ENCODE data around the gene SPAG6.

SPAG6 gene

DNA sequence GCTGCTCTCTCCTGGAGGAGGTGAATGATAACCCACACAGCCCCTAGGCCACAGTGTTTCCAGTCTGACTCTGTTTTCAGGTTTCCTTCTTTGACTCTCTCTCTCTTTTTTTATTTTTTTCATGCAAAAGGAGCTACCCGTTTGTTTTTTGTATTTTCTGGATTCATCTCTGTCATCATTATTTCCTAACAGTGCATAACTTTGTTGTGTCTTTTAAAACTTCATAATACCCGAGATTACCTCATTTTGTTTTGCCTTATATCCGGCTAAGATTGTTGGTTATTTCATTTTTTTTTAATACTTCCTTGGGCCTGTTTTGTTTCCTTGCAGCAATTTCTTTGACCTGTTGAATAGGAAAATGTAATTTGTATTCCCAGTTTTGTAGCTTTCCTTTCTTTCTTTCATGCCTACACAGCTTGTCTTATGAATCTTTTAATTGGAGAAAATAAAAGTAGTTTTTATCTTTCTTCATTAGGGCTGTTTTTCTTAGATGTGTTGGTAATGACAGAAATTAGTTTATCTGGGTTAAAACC lies 72.5 kb downstream of the SPAG6 start:
- H3K36me3 Mint-ChIP-seq = no peaks in the 10 kb centered on the region
- DNase-seq (ENCODE audit: low spot score in 2 of 2) = no peak
- H3K4me1 Mint-ChIP-seq = no peaks in the 10 kb centered on the region
- H3K9me3 Mint-ChIP-seq = no peaks in the 10 kb centered on the region
- no peak overlapping the region for H3K27ac Mint-ChIP-seq
- H3K4me3 Mint-ChIP-seq = no peak overlapping the region
- ATAC-seq = no peak

DNA sequence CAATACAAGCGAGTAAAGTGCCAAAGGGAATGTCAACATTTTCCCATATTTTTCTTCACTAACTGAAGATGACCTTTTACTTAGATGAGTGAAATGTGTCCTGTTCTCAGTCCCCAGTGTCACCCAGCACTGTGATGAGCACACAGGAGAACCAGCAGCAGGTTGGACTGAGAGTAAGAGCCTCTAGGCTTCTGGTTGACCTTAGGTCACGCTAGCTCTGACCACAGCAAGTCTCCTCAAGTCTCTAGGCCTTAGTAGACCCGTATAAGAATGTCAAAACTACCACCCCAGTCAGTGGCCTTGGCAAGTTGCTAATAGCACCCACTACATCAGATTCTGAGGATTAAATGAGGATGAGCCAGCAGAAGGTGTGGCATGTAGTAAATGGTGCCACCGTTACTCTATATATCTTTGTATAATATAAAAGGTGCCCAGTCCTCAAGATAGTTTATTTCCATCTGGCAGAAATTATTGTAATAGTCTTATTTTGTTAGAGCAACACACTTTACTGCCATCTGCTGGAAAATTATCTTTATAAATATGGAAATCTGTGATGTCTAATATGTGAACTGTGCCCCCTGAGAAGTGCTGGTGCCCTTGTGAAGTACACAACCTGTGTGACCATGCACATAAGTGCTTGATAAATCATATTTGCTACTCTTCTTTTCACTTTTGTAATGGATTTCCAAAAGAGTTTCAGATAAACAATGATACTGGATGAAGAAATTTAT lies 75.7 kb downstream of the SPAG6 start:
- DNase-seq (ENCODE audit: low spot score in 2 of 2) (no peak), ATAC-seq (no peak)
- H3K36me3 Mint-ChIP-seq = no peaks in the 10 kb centered on the region
- H3K27ac Mint-ChIP-seq = no peak overlapping the region
- no peaks in the 10 kb centered on the region for H3K4me1 Mint-ChIP-seq
- H3K4me3 Mint-ChIP-seq = no peak overlapping the region
- H3K9me3 Mint-ChIP-seq = no peaks in the 10 kb centered on the region

DNA sequence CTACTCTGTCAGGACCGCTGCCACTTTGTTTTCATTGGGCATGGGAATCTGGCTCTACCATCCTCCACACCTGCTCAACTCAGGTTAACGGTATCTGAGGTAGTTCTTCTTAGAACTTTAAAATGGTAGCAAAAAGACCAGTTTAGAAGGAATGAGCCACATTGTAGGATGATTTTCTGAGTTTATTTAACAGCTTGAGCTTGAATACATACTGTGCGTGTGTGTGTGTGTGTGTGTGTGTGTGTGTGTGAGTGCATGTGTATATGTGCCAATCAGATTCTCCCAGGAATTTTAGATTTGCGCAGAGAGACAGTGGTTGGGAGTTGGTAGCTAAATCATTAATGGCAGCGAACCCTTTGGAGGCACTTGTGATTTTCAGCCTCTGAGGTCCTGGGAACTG lies 81.4 kb downstream of the SPAG6 start:
- Mint-ChIP-seq H3K36me3 (no peaks in the 10 kb centered on the region), H3K9me3 (no peaks in the 10 kb centered on the region), H3K27ac (no peak overlapping the region), H3K4me3 (no peak overlapping the region), H3K4me1 (peaks cover 20% of the 10 kb centered on the region)
- ATAC-seq (no peak), DNase-seq (ENCODE audit: low spot score in 2 of 2) (no peak)

DNA sequence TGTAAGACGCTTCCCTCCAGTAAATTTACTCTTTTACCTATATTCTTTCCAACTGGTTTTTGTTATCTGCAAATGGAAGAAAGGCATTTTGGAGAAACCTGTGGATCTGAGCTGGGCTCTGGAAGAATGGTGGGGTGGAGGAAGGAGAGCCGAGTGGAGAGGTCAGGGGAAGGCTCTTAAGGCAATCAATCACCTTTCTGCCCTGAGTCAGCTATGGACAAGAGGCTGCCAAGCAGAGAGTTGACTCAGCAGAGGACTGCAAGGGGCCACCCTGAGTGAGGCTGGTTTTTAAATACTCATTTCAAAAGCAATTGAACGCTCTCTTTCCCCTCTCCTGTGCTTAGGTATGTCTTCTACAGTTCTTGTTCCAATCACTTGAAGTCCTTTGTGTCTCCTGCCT lies 81.8 kb downstream of the SPAG6 start:
- DNase-seq (ENCODE audit: low spot score in 2 of 2) = no peak
- peak; percentile 96 for ATAC-seq

DNA sequence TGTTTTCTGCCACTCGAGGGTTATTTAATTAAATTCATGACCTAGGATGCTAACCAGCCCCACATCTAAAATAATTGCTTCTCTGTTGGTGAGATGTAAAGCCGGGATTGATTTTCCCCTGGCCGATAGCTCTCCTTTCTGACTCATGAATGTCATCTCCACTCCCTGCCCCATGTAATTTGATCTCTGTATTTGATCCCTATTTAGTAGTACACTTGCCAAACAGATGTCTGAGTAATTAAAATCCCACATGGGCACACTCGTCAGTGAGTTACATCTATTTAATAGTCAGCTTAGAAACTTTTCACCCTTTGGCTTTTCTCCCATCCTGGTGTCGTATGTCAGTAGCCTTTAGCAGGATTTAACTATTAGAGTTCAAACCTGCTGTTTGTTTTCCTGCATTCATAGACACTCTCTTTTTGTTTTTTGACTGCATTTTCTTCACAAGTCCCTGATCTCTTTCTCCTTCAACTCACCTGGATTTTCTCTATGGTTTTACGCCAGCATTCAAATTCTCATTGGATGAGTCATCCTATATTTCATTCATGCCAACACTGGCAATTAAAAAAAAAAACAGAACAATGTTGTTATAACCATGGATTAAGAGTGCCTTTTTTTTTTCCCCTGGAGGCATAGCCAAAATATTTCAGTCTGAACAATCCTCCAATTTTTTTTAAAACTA lies 82.7 kb downstream of the SPAG6 start:
- H3K4me1 Mint-ChIP-seq = peaks cover 20% of the 10 kb centered on the region
- no peak overlapping the region for H3K4me3 Mint-ChIP-seq
- no peaks in the 10 kb centered on the region for H3K36me3 Mint-ChIP-seq
- H3K27ac Mint-ChIP-seq = no peak overlapping the region
- ATAC-seq (no peak), DNase-seq (ENCODE audit: low spot score in 2 of 2) (no peak)
- H3K9me3 Mint-ChIP-seq = no peaks in the 10 kb centered on the region

More for the DNA sequence above, 81.8 kb downstream of the SPAG6 start:
- Mint-ChIP-seq H3K9me3 (no peaks in the 10 kb centered on the region), H3K4me3 (no peak overlapping the region), H3K4me1 (peaks cover 20% of the 10 kb centered on the region), H3K27ac (no peak overlapping the region), H3K36me3 (no peaks in the 10 kb centered on the region)

DNA sequence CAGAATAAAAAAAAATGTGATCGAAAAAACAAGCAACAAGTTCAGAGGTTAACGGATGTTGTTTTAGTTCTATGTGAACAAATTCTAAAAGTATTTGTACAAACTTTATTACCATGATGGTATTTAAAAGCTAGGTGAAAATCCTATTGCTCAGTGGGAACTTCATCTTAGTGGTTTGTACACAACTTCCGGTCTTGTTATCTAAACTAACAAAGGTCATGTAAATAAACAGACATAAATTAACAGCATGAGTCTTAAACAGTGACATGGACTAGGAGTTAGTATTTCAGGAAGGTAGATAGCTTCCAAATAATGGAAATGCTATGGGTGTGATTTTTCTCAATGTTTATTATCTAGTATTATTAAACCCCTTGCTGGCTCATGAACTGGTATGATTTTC lies 83.8 kb downstream of the SPAG6 start:
- Mint-ChIP-seq H3K9me3 (no peaks in the 10 kb centered on the region), H3K36me3 (no peaks in the 10 kb centered on the region), H3K4me3 (no peak overlapping the region), H3K27ac (no peak overlapping the region), H3K4me1 (peaks cover 26% of the 10 kb centered on the region)
- DNase-seq (ENCODE audit: low spot score in 2 of 2) = no peak
- ATAC-seq = no peak

DNA sequence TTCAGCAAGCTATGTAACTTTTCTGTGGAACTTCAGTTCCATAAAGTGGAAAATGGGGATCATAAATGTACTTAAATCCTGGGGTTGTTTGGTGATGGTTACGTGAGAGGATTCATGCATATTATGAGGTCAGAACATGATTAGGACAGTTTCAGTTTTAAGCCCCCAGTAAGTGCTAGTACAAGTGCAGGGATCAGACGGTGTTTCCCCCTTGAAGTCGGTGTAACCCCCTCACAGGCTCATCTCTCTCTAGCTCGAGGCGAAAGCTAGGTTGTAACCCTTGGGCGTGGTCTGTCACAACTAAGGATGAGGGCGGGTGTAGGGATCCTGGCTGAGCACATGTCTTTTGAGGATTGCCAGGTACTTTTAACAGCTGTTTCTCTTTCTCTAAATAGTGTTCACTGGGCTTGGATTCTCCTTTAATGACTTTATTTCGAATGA lies 84.7 kb downstream of the SPAG6 start:
- Mint-ChIP-seq H3K36me3 (no peaks in the 10 kb centered on the region), H3K4me3 (no peak overlapping the region), H3K27ac (no peak overlapping the region), H3K4me1 (peaks cover 35% of the 10 kb centered on the region), H3K9me3 (no peaks in the 10 kb centered on the region)
- no peak for DNase-seq (ENCODE audit: low spot score in 2 of 2)
- peak; percentile 19 for ATAC-seq

DNA sequence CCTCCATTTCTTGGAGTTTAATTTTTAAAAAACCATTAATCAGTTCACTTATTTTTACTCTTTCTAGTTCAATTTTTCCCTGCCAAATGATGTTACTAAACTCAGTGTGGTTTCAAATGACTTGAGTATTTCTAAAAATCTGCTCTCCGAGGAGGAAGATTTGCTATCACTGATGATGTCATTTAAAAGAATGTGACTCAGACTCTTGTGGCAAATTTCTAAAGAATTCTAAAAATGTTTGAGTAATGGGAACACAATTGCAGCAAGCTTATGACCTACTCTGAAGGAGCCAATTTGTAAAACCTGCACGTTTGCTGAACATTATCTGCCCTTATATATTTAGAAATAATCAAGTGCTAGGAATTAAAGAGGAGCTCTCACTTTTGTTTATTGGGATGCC lies 88.6 kb downstream of the SPAG6 start:
- Mint-ChIP-seq H3K4me3 (peak overlapping the region; percentile 35), H3K27ac (no peak overlapping the region)
- peak; percentile 17 for ATAC-seq

DNA sequence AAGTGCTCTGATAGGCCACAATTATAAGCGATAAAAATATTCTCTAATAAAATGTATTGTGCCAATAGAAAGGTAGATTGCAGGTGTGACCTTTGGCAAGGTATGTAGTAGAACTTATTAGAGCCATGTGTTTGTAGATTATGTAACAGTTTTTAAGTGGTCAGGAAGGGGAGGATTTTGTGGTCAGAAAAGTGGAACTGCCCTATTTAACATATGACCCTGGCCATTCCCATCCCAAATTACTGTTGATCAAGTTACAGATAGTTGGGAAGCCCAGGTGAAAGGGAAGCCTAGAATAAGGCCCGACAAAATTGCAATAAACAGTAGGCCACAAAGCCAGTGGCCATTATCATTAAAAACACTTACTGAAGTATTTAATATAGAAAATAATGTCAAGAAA lies 89.2 kb downstream of the SPAG6 start:
- H3K36me3 Mint-ChIP-seq = peaks cover 12% of the 10 kb centered on the region
- H3K27ac Mint-ChIP-seq = no peak overlapping the region
- H3K4me3 Mint-ChIP-seq = no peak overlapping the region
- no peak for DNase-seq (ENCODE audit: low spot score in 2 of 2)
- H3K4me1 Mint-ChIP-seq = peaks cover 50% of the 10 kb centered on the region
- no peak for ATAC-seq
- H3K9me3 Mint-ChIP-seq = peaks cover 4% of the 10 kb centered on the region

More for the DNA sequence above, 88.6 kb downstream of the SPAG6 start:
- peaks cover 12% of the 10 kb centered on the region for H3K36me3 Mint-ChIP-seq
- no peak for DNase-seq (ENCODE audit: low spot score in 2 of 2)
- peaks cover 4% of the 10 kb centered on the region for H3K9me3 Mint-ChIP-seq
- H3K4me1 Mint-ChIP-seq = peaks cover 50% of the 10 kb centered on the region

DNA sequence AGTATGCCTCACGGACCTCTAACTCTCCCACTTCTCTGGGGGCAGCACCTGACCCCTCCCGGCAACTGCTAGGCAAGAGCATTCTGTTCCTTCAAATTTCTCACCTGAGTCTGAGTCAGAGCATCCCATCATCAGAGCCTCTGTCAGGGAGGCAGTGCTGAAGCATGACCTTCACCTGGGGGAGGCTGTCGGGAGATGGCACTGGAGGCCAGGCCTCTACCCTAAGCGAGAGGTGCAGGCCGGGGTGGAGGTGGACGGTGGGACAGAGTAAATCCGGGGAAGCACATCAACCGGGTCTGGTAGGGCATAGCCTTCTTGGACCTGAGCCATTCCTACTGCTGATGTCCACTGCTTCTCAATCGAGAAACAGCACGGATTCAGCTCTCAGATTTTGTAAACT lies 90.4 kb downstream of the SPAG6 start:
- Mint-ChIP-seq H3K4me3 (peak overlapping the region; percentile 85), H3K4me1 (peaks cover 49% of the 10 kb centered on the region), H3K27ac (no peak overlapping the region), H3K36me3 (peaks cover 12% of the 10 kb centered on the region), H3K9me3 (peaks cover 4% of the 10 kb centered on the region)
- no peak for ATAC-seq
- no peak for DNase-seq (ENCODE audit: low spot score in 2 of 2)

DNA sequence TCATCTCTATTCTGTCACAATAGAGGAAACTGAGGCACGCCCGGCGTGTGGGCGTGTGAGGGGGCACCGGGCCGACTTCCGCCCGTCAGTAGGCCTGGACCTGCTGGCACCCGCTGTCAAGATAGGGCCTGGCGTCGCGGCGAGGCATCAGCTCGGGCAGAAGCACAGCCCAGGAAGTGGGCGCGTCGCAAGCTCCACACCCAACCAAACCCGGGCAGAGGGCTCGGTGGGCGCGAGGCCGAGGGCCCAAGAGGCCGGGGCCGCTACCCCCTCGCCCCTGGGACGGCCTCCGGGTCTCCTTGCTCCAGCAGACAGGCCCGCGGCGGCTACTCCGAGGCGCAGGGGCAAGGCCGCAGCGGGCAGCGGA lies 91.2 kb downstream of the SPAG6 start:
- ATAC-seq (peak; percentile 73), DNase-seq (ENCODE audit: low spot score in 2 of 2) (no peak)
- Mint-ChIP-seq H3K4me3 (peak overlapping the region; percentile 85), H3K27ac (peak overlapping the region; percentile 97), H3K36me3 (peaks cover 12% of the 10 kb centered on the region), H3K4me1 (peaks cover 49% of the 10 kb centered on the region), H3K9me3 (peaks cover 4% of the 10 kb centered on the region)

DNA sequence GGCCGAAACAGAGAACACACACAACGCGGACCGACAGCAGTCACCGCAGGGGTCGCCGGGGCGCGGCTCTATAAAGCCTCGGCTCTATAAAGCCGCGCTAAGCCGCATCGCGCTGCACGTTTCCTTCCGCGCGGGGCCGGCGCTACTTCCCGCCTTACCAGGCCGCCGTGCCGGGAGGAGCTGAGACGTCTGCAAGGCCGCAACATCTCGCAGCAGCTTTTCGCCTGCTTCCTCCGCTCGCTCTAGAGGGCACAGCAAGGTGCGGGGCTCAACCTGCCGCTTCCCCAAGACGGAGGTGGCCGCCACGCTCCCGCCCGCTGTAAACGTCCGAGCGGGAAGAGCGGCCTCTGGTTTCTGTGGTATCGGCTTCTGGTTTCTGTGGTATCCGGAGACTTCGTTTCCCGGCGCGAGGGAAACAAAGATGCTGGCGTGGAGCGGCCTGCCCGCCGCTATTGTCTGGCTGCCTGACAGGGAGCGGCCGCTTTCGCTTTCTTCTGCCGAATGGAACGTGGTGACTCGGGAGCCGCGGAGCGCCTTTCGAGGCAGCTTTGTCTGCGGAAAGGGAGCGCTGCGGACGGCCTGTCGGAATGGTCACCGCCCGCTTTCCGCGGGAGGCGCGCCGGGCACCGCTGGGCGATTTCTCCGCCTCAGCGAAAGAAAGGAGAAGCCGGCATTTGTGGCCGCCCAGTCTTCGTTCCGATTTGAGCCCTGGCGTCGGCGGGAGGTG lies 91.8 kb downstream of the SPAG6 start:
- Mint-ChIP-seq H3K4me3 (peak overlapping the region; percentile 85), H3K36me3 (peaks cover 12% of the 10 kb centered on the region), H3K9me3 (peaks cover 4% of the 10 kb centered on the region), H3K4me1 (peaks cover 49% of the 10 kb centered on the region), H3K27ac (peak overlapping the region; percentile 97)
- DNase-seq (ENCODE audit: low spot score in 2 of 2) (peak; percentile 75 to 92), ATAC-seq (peak; percentile 93)

DNA sequence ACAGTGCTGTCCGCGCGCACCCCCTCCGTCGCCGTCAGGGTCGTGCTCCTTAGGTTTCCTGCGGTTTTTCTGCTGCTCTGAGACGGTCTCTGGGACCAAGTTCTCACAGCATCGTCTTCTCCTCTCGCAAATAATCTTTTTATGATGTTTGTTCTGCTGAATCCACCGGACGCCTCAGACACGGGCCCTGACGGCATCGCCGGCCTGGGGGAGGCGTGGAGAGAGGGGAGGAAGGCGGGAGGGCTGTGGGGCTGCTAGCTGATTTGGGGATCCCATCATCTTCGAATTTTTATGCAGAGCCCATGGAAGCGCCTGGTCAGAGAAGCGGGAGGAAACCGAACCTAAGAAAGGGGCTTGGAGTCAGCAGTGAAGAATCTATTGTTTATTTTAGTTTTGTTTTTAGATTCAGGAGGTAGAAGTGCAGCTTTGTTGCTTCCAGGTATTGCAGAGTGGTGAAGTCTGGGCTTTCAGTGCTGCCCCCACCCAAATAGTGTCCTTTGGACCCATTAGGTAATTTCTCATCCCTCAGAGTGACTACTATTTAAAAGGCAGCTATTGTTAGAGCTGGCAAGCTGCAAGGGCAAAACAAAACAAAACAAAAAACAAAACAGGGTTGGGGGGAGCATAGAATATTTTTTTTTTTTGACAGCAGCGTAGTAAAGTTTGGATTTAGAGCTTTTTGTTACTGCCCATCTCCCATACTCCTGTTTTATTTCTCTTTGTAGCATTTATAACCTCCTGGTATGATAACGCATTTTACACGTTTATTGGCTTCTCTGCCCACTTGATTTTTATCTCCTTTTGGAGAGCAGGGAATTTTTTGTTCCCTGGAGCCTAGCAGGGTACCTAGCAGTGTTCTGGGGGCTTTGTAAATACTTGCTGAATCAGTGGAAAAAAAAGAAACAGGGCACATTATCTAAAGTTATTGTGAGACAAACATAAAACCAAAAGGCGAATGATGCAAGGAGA lies 92.6 kb downstream of the SPAG6 start:
- DNase-seq (ENCODE audit: low spot score in 2 of 2) = peak in 1 of 2 donors; percentile 34
- Mint-ChIP-seq H3K4me3 (peak overlapping the region; percentile 85), H3K9me3 (peaks cover 4% of the 10 kb centered on the region), H3K4me1 (peaks cover 49% of the 10 kb centered on the region), H3K36me3 (peaks cover 12% of the 10 kb centered on the region), H3K27ac (peak overlapping the region; percentile 97)
- ATAC-seq = peak; percentile 17

DNA sequence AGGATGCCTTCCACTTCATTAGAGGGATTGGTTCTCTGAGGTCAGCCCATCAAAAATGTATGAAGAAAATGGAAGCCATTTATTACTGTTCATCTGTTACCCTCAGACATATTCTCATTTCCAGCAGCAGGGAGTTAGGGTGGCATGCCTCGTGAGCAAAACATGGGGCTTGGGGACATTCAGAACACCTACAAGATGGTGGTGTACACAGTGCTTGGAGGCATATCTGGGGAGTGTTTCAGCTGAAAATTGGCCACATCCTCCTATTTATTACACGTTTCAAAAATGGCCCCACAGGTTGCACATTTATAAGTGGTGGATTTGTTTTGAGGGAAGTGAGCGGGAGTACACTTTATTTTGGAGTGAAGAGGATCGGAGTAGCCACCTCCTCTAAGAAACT lies 93.4 kb downstream of the SPAG6 start:
- H3K4me3 Mint-ChIP-seq = peak overlapping the region; percentile 85
- peak in 1 of 2 donors; percentile 46 for DNase-seq (ENCODE audit: low spot score in 2 of 2)
- H3K27ac Mint-ChIP-seq = peak overlapping the region; percentile 97
- H3K9me3 Mint-ChIP-seq = peaks cover 4% of the 10 kb centered on the region
- peaks cover 47% of the 10 kb centered on the region for H3K4me1 Mint-ChIP-seq
- no peak for ATAC-seq
- peaks cover 12% of the 10 kb centered on the region for H3K36me3 Mint-ChIP-seq
